Fibroblast of the aortic adventitia (primary cell): Measurements from ENCODE around the gene DSN1. TPM values are rescaled to one million over a fixed set of nuclear protein-coding genes. Genes with fewer than 3 reads are reported as not detected.

Experiments
- DNase-seq: peaks from one replicate; pipeline ENCODE4 v3.0.0-alpha.2; 2010; ENCODE audit warnings: low read depth
- H3K4me3 ChIP-seq: 2 replicates; pipeline ENCODE4 v1.5.1; 2011; ENCODE audit warnings: low read depth, mild to moderate bottlenecking, control low read depth, low read length, moderate library complexity
- CTCF ChIP-seq: IDR thresholded peaks from 2 replicates; pipeline ENCODE4 v1.5.1; 2011; ENCODE audit warnings: mild to moderate bottlenecking, low read length, control low read depth, inconsistent platforms; ENCODE audit not compliant: insufficient read depth
- total RNA-seq: library from RNA; depleted of rRNA; stranded (reverse); fragments of >200 nt; gene quantifications from 2 replicates; pipeline ENCODE4 v1.2.3, GENCODE V29; 2012; ENCODE audit warnings: low replicate concordance

DSN1 gene
- total RNA-seq, 1 donor: 40.4 TPM

- no peak overlapping the region for H3K4me3 ChIP-seq
- no peak for DNase-seq
- no peak for TF ChIP-seq CTCF
Measured at GRCh38 chr20:36786246-36786645, 12.7 kb upstream of the DSN1 start.

GRCh38 chr20:36785308-36785707 is 11.7 kb upstream of the DSN1 start:
- TF ChIP-seq CTCF: no peak
- no peak for DNase-seq
- H3K4me3 ChIP-seq: no peak overlapping the region

GRCh38 chr20:36784900-36785299 is 11.3 kb upstream of the DSN1 start:
- DNase-seq: peak; percentile 33
- TF ChIP-seq CTCF: peak; percentile 6
- no peak overlapping the region for H3K4me3 ChIP-seq

GRCh38 chr20:36784116-36784515 is 10.6 kb upstream of the DSN1 start:
- no peak for TF ChIP-seq CTCF
- no peak for DNase-seq
- no peak overlapping the region for H3K4me3 ChIP-seq

- DNase-seq: no peak
- H3K4me3 ChIP-seq: no peak overlapping the region
- TF ChIP-seq CTCF: no peak
Measured at GRCh38 chr20:36779656-36780025, 6.1 kb upstream of the DSN1 start.

GRCh38 chr20:36778831-36779655 is 5.5 kb upstream of the DSN1 start:
- H3K4me3 ChIP-seq: no peak overlapping the region
- no peak for TF ChIP-seq CTCF
- DNase-seq: no peak

GRCh38 chr20:36777576-36777975 is 4.0 kb upstream of the DSN1 start:
- no peak for DNase-seq

More at GRCh38 chr20:36777576-36777975, 4.0 kb upstream of the DSN1 start:
- no peak for TF ChIP-seq CTCF
- no peak overlapping the region for H3K4me3 ChIP-seq
